Activated CD4-positive, alpha-beta T cell treated with anti-CD3 and anti-CD28 coated beads for 24 hours (primary cell): Measurements from ENCODE around the gene SLC22A5.
"Not testable (repeated sequence)": the region's sequence is repeated elsewhere in the genome, so short reads cannot be mapped to it uniquely, and the experiment has no call there.

Experiments used
- DNase-seq, 2 donors: peaks; one replicate each; pipeline ENCODE4 v3.0.0-alpha.2; 2020; ENCODE audit warnings: low read depth in 2 of 2

Gene SLC22A5

DNA sequence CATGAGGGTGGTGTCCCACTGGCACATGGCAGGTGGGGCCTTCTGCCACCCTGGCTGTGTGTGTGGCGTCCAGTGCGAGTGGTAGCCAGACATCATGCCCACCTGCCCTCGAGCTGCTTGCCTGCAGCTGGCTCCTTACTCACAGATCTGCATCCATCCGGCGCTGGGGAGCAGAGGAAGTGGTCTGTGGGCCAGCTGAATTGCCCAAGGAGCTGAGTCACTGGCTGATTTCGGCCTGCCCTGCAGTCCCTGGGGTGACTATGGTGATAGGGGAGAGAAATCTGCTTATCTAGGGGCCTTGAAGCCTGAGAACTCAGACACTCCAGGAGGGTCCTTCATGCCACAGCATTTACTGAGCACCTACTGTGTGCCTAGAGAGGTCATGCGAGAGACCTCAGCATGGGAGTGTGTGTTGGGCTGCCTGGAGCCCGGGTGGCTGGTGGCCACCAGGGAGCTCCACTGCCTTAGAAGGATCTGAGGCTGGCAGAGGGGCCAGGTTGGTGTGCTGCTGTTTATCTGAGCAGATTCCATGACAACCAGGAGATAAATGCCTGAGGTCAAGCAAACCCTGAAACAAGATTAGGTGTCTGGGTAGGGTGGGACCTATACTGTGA is 57.1 kb downstream of the SLC22A5 start:
- DNase-seq: peak in 1 of 2 donors; percentile 31

DNA sequence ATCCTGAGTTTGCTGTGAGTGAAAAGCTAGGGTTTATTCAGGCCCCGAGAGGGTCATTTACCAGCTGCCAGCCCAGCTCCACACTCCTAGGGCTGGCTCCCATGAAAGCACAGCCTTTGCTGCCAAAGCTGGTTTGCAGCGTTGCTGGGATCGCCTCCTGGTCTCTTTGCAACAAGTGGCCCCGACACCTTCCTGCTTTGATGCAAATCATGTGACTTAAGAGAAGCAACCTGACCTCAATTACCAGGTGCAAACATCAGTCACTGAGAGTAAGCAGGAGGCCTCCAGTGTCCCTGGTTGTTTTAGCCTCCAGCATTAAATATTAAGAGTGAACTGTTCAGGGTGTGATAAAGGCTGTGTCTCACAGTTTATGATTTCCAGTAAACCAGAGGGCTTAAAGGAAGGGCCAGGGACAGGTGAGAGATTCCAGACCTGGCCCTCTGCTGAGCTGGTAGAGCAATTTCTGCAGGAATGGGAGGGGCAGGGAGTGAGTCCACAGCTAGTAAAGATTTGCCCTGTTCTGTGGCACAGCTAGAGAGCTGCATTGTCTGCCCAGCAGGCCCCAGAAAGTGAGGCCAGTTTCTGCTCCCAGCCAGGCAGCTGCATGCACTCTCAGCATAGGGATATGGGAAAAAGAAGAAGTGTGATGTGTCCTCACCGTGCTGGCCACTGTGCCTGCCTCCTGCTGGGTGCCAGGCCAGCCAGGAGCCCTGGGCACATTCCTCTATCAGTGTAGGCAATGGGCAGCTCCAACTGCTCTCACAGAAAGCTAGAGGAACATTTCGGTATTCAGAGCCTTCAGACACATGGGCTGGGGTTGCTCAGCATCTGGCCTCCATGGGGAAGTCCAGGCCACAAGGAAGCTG is 58.0 kb downstream of the SLC22A5 start:
- DNase-seq: peak in 1 of 2 donors; percentile 32

DNA sequence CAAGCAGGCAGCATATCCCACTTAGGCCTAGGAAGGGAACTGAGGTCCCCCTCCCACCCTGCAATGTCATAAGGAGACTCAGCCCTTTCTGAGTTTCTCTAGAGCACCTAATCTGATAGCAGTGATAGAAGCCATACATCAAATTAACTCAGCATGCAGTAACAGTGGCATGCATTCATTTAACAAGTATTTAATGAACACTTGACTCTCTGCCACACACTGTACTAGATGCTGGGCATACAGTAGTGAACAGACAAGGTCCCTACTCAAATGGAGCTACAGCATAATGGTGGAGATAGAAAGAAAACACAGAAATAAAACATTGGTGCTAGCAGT is 58.6 kb downstream of the SLC22A5 start:
- DNase-seq: no peak

DNA sequence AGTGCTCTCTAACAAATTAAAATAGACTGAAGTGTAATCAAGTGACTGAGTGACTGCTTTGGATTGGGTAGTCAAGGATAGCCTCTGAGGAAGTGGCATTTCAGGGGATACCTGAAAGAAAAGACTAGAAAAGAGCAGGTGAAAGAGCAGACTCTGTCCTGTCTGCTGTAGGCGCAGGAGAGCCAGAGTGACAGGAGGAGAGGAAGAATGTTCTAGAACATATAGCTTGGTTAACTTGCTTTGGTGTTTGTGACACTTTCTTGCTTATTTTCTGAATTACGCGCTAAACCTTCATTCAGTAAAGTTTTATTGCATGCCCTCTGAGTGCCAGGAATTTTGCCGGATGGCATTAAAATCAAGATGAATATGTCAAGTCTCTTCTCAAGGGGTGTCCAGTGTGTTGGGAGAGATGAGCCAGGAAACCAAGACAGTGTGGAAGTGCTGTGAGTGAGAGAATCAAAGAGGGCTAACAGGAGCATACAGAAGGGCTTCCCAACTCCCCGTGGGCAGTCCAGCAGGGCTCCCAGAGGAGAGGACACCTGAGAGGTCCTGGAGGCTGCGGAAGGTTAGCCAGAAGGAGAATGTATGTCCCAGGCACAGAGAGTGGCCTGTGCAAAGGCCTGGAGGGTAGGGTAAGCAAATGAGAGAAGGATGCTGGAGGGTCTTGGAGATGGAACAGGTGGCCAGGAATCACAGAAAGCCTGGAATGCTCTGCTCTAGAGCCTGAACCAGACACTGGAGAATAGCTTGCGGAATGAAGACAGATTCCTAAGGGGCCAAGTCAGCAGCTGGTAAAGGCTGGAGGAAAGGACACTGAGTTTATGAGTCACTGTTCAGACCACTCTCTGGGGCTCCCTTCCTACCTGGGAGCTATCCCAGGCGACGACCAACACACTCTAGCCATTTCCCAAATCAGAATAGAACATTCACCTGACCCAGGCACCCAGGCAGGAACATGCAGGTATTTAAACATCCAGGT is 59.3 kb downstream of the SLC22A5 start:
- DNase-seq: no peak

DNA sequence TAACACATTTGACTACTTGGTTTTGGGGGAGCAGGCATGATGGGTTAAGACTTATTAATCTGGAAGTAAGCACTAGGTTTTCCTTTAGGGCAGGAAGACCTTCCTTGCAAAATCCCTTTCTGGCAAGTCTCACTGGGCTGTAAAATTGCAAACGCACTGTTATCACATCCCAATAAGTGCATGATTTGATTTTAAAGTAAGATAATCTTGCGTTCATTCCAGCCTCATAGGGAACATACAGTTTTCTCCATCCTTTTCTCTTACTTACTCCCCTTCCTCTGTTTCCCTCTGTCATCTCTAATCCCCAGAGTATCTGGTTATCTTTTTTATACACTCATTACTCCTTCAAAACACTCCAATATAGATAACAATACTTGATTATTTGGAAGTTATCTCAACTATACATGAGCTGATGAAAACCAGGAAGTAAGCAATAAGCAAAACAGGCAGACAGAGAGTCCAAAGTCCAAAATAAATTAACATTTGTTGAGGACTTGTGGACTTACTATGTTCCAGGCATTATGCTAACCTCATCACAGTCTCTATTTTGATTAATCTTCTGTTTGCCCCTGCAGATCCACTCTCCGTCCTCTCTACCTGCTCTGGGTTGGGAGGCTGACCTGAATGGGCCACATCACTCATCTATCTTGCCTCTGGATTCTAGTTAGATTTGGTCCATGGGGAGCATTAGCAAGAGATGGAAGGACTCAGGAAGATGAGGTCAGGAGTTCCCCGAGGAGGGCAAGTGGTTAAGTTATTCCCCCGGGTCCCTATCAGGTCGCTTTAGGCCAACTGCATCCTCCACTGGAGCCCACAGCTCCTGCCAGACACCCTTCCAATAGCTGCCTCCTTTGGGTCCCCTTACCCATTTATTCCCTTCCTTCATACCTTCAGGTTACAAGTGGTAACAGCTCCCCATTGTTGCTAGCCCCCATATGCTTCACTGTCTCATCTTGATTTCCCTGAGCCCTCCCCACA is 60.2 kb downstream of the SLC22A5 start:
- DNase-seq: no peak

GRCh38 chr5:132430746-132431145 is 61.2 kb downstream of the SLC22A5 start:
- DNase-seq: no peak

- DNase-seq: no peak
These were observed 62.1 kb downstream of the SLC22A5 start for GRCh38 chr5:132431632-132432031.

GRCh38 chr5:132433141-132433540 is 63.6 kb downstream of the SLC22A5 start:
- no peak for DNase-seq

- no peak for DNase-seq
These were observed 65.1 kb downstream of the SLC22A5 start for GRCh38 chr5:132434416-132435286.

GRCh38 chr5:132435447-132435846 is 65.9 kb downstream of the SLC22A5 start:
- no peak for DNase-seq

- no peak for DNase-seq
These were observed 66.4 kb downstream of the SLC22A5 start for GRCh38 chr5:132435886-132436285.

DNA sequence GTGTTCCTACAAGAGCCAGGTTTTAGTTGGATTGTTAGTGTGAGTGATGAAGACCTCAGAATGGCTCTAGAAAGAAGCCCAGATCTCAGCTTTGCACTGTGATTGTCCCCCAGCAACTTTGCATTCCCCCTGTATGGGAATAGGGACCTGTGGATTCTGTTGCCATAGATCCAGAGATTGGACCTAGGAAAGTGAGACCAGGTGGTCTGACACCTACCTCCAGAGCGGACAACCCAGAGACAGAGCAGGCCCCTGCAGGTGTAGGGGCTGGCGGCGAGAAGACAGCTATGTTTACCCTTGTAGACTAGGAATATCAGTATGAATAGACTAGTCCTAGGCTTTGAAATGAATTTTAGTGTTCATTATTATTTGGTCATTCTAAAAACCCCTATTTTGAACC is 67.4 kb downstream of the SLC22A5 start:
- no peak for DNase-seq

GRCh38 chr5:132437604-132438266 is 68.2 kb downstream of the SLC22A5 start:
- peak in 1 of 2 donors; percentile 43 for DNase-seq

- not testable (repeated sequence) for DNase-seq
These were observed 68.7 kb downstream of the SLC22A5 start for GRCh38 chr5:132438267-132438645.

DNA sequence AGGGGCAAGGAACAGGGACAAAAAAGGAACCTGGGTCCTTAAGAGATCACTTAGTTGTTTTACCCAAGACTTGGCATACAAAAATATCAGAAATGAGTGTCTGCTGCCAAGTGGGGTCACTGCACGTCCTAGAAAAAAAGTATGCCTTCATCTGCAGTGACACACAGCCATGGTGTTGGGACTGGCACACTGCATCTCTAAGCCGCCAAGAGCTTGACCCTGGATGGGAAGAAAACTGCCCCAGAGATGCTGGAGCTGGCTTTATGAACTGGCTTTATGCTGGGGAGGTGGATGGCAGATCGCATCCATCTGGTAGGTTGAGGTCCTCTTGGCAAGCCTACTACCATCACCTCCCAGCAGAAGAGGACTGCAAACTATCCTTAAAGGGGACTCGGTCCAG is 69.4 kb downstream of the SLC22A5 start:
- DNase-seq: no peak

- DNase-seq: no peak
These were observed 70.1 kb downstream of the SLC22A5 start for GRCh38 chr5:132439521-132440089.

DNA sequence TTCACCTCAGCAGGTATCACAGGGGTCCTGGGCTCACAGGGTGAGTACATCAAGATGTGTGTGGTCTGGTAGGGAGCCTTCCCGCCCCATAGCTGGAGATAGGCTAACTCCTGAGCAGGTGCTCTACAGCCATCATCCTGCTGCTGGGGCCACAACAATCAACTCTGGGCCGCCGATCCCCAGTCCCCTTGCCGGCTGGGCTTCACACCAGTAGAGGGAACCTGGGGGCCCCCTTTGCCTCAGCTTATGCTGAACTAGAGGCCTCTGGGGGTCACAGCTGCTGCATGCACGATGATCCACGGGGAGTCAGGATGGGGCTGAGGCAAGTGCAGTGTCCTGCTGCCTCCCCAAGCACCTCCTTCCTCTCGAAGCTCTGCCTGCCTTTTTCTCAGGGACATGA is 74.6 kb downstream of the SLC22A5 start:
- DNase-seq: no peak
